ENCODE measurements around the gene CFAP70.
"Not testable (repeated sequence)": the region's sequence is repeated elsewhere in the genome, so short reads cannot be mapped to it uniquely, and the experiment has no call there.

The CFAP70 gene

GRCh38 chr10:73358331-73359279 is at the start of gene CFAP70:
CFAP70 (minus strand) TSS chr10:73358864; CDS start chr10:73354796, 4,068 bp downstream.
- DNase-seq = peak; percentile 87

GRCh38 chr10:73408061-73408460 is 49.4 kb upstream of the CFAP70 start:
- no peak for DNase-seq

GRCh38 chr10:73407495-73407894 is 48.8 kb upstream of the CFAP70 start:
- DNase-seq = no peak

GRCh38 chr10:73406846-73407245 is 48.2 kb upstream of the CFAP70 start:
- DNase-seq = no peak

- DNase-seq = no peak
These were observed 46.9 kb upstream of the CFAP70 start for GRCh38 chr10:73405556-73405955.

- DNase-seq = no peak
These were observed 46.0 kb upstream of the CFAP70 start for GRCh38 chr10:73404690-73405089.

- DNase-seq = no peak
These were observed 43.0 kb upstream of the CFAP70 start for GRCh38 chr10:73401636-73402035.

- DNase-seq = no peak
These were observed 40.4 kb upstream of the CFAP70 start for GRCh38 chr10:73399063-73399462.

- DNase-seq = no peak
These were observed 39.4 kb upstream of the CFAP70 start for GRCh38 chr10:73398024-73398423.

GRCh38 chr10:73394325-73394724 is 35.7 kb upstream of the CFAP70 start:
- not testable (repeated sequence) for DNase-seq

GRCh38 chr10:73388228-73388627 is 29.6 kb upstream of the CFAP70 start:
- DNase-seq = no peak

- no peak for DNase-seq
These were observed 27.9 kb upstream of the CFAP70 start for GRCh38 chr10:73386583-73386982.

- no peak for DNase-seq
These were observed 20.5 kb upstream of the CFAP70 start for GRCh38 chr10:73379064-73379748.

- no peak for DNase-seq
These were observed 18.0 kb upstream of the CFAP70 start for GRCh38 chr10:73376679-73377078.

GRCh38 chr10:73368238-73368637 is 9.6 kb upstream of the CFAP70 start:
- no peak for DNase-seq

GRCh38 chr10:73366381-73367298 is 8.0 kb upstream of the CFAP70 start:
- no peak for DNase-seq

GRCh38 chr10:73364964-73365363 is 6.3 kb upstream of the CFAP70 start:
- no peak for DNase-seq

- DNase-seq = peak; percentile 45
These were observed 828 bp upstream of the CFAP70 start for GRCh38 chr10:73359492-73359891.

GRCh38 chr10:73357821-73358220 is 843 bp downstream of the CFAP70 start:
- no peak for DNase-seq

GRCh38 chr10:73357166-73357565 is 1.5 kb downstream of the CFAP70 start:
- no peak for DNase-seq

- DNase-seq = no peak
These were observed 14.4 kb downstream of the CFAP70 start for GRCh38 chr10:73344269-73344668.

GRCh38 chr10:73340121-73340520 is 18.5 kb downstream of the CFAP70 start:
- no peak for DNase-seq

GRCh38 chr10:73339436-73339835 is 19.2 kb downstream of the CFAP70 start:
- DNase-seq = no peak

All from NCI-H2029 (cell line).